Measurements from ENCODE around the gene SLC52A3.
"Not testable (repeated sequence)": the region's sequence is repeated elsewhere in the genome, so short reads cannot be mapped to it uniquely, and the experiment has no call there.

- not testable (repeated sequence) for TF ChIP-seq CTCF (IDR thresholded peaks at IDR 0.05; ENCODE audit: low read length); EZH2 (optimal IDR thresholded peaks at IDR 0.05; ENCODE audit: low read depth, low read length)
Measured at GRCh38 chr20:811776-812434, 43.6 kb upstream of the SLC52A3 start.
